Omental fat pad (tissue), 4 donors: ENCODE measurements around the gene SEMA4A. TPM values are rescaled to one million over a fixed set of nuclear protein-coding genes. Genes with fewer than 3 reads are reported as not detected.
"Not testable (repeated sequence)": the region's sequence is repeated elsewhere in the genome, so short reads cannot be mapped to it uniquely, and the experiment has no call there.

ENCODE experiments used
- ATAC-seq: fragments of 150-250 bp; one replicate; pipeline ENCODE4 v1.9.1; 2016; ENCODE audit warnings: mild to moderate bottlenecking, moderate library complexity; ENCODE audit not compliant: low FRiP score
- DNase-seq: peaks from one replicate; pipeline ENCODE4 v3.0.0-alpha.2; 2019; ENCODE audit warnings: low spot score
- CTCF ChIP-seq, 3 donors: fragments of 450-650 bp; IDR thresholded peaks; one replicate each; pipeline ENCODE4 v1.5.1; 2016 to 2017; ENCODE audit warnings: antibody characterized with exemption in 3 of 3, mild to moderate bottlenecking in 3 of 3, moderate library complexity in 2 of 3
- total RNA-seq, 4 donors: library from RNA; depleted of rRNA; stranded (reverse); fragments of >200 nt; gene quantifications; one replicate each; pipeline ENCODE4 v1.1.0, GENCODE V29; 2016

Gene SEMA4A
- total RNA-seq, 4 donors from 2014 or later: 4.1 to 99.1 (median 24.6) TPM

GRCh38 chr1:156115514-156116374 lies 37.6 kb upstream of the SEMA4A start:
- no peak for TF ChIP-seq CTCF (IDR thresholded peaks at IDR 0.05)
- DNase-seq (no peak), ATAC-seq (no peak)

- not testable (repeated sequence) for ATAC-seq, DNase-seq
These were observed 36.7 kb upstream of the SEMA4A start for GRCh38 chr1:156116731-156117130.

- no peak for TF ChIP-seq CTCF (IDR thresholded peaks at IDR 0.05)
- DNase-seq: no peak
- no peak for ATAC-seq
These were observed 35.8 kb upstream of the SEMA4A start for GRCh38 chr1:156117414-156118176.

GRCh38 chr1:156118177-156118868 lies 35.1 kb upstream of the SEMA4A start:
- ATAC-seq: no peak
- no peak for TF ChIP-seq CTCF (IDR thresholded peaks at IDR 0.05)
- no peak for DNase-seq

- no peak for ATAC-seq
- DNase-seq: no peak
- TF ChIP-seq CTCF (IDR thresholded peaks at IDR 0.05): no peak
These were observed 33.7 kb upstream of the SEMA4A start for GRCh38 chr1:156119503-156120209.

- no peak for DNase-seq
- no peak for ATAC-seq
- TF ChIP-seq CTCF (IDR thresholded peaks at IDR 0.05): no peak
These were observed 33.1 kb upstream of the SEMA4A start for GRCh38 chr1:156120318-156120717.

GRCh38 chr1:156121005-156121404 lies 32.4 kb upstream of the SEMA4A start:
- ATAC-seq, DNase-seq: not testable (repeated sequence)
